Hepatocyte (in vitro differentiated cells): ENCODE data around the gene RNF152. TPM values are rescaled to one million over a fixed set of nuclear protein-coding genes. Genes with fewer than 3 reads are reported as not detected.

Experiments
- DNase-seq: peaks from one replicate; pipeline ENCODE4 v3.0.0-alpha.2; 2016; ENCODE audit warnings: low spot score
- H2AFZ ChIP-seq: fragments of 200-600 bp; sonication (generic); 2 replicates; pipeline ENCODE4 v1.6.0; 2016; ENCODE audit warnings: antibody characterized with exemption, mild to moderate bottlenecking
- H3K27ac ChIP-seq: fragments of 200-600 bp; sonication (generic); 2 replicates; pipeline ENCODE4 v1.5.1; 2016; ENCODE audit warnings: mild to moderate bottlenecking
- H3K27me3 ChIP-seq: fragments of 200-600 bp; sonication (generic); 2 replicates; pipeline ENCODE4 v1.6.1; 2016
- H3K36me3 ChIP-seq: fragments of 200-600 bp; sonication (generic); replicated peaks from 2 replicates; pipeline ENCODE4 v1.5.1; 2016; ENCODE audit warnings: low read depth; ENCODE audit not compliant: insufficient read depth
- H3K4me1 ChIP-seq: fragments of 200-600 bp; sonication (generic); 2 replicates; pipeline ENCODE4 v1.5.1; 2016; ENCODE audit warnings: mild to moderate bottlenecking, moderate library complexity; ENCODE audit not compliant: insufficient read depth
- H3K4me2 ChIP-seq: fragments of 200-600 bp; sonication (generic); 2 replicates; pipeline ENCODE4 v1.6.0; 2016
- H3K4me3 ChIP-seq: fragments of 200-600 bp; sonication (generic); 2 replicates; pipeline ENCODE4 v1.5.1; 2016; ENCODE audit warnings: mild to moderate bottlenecking
- H3K79me2 ChIP-seq: fragments of 200-600 bp; sonication (generic); 2 replicates; pipeline ENCODE4 v1.6.0; 2017; ENCODE audit warnings: mild to moderate bottlenecking
- H3K9me2 ChIP-seq: fragments of 200-600 bp; sonication (generic); replicated peaks from 2 replicates; pipeline ENCODE4 v1.6.0; 2017; ENCODE audit warnings: mild to moderate bottlenecking; ENCODE audit not compliant: insufficient read depth
- H3K9me3 ChIP-seq: fragments of 200-600 bp; sonication (generic); 2 replicates; pipeline ENCODE4 v1.5.1; 2016; ENCODE audit warnings: low read depth, mild to moderate bottlenecking
- H4K20me1 ChIP-seq: fragments of 200-600 bp; sonication (generic); 2 replicates; pipeline ENCODE4 v1.6.0; 2016; ENCODE audit warnings: mild to moderate bottlenecking; ENCODE audit not compliant: insufficient read depth, poor library complexity, severe bottlenecking
- CTCF ChIP-seq: fragments of 200-600 bp; sonication (generic); IDR thresholded peaks from 2 replicates; pipeline ENCODE4 v1.5.1; 2016; ENCODE audit warnings: antibody characterized with exemption, mild to moderate bottlenecking; ENCODE audit not compliant: poor library complexity
- EZH2 ChIP-seq: fragments of 200-600 bp; sonication (generic); IDR thresholded peaks from 2 replicates; pipeline ENCODE4 v1.6.1; 2016; ENCODE audit warnings: antibody characterized with exemption, mild to moderate bottlenecking, borderline replicate concordance
- EZH2phosphoT487 ChIP-seq: fragments of 200-600 bp; sonication (generic); IDR thresholded peaks from one replicate; pipeline ENCODE4 v1.6.1; 2018; ENCODE audit warnings: antibody characterized with exemption, mild to moderate bottlenecking, low read depth, moderate library complexity; ENCODE audit not compliant: unreplicated experiment, severe bottlenecking
- WGBS: methylation state at CpG from one replicate; pipeline ENCODE4 v1.1.6; 2016; ENCODE audit warnings: low lambda C conversion rate; ENCODE audit errors: missing lambda C conversion rate; 5-methylcytosine and 5-hydroxymethylcytosine counted together
- polyA plus RNA-seq: library from polyadenylated mRNA; unstranded; fragments of >200 nt; fragmentation: Nextera tagmentation; extraction: Ambion mirVana; gene quantifications from 2 replicates; pipeline ENCODE4 v1.2.1, GENCODE V29; 2016
- total RNA-seq: library from RNA; depleted of rRNA; stranded (reverse); fragments of >200 nt; gene quantifications from 2 replicates; pipeline ENCODE4 v1.2.3, GENCODE V29; 2014

RNF152 gene
- total and polyA plus RNA-seq, 2 experiments from 2014 or later = 4.2 to 18.3 TPM

GRCh38 chr18:61855449-61856378, 37.1 kb downstream of the RNF152 start:
- no peaks in the 10 kb centered on the region for H3K4me1 ChIP-seq
- no peaks in the 10 kb centered on the region for H3K36me3 ChIP-seq
- 97% methylated on average over 18 of the region's 19 CpGs for WGBS
- no peaks in the 10 kb centered on the region for H3K27me3 ChIP-seq
- peaks cover 4% of the 10 kb centered on the region for H4K20me1 ChIP-seq
- peaks cover 37% of the 10 kb centered on the region for H3K79me2 ChIP-seq
- no peak overlapping the region for H3K4me3 ChIP-seq
- no peaks in the 10 kb centered on the region for H3K9me3 ChIP-seq
- TF ChIP-seq CTCF = no peak
- no peak for TF ChIP-seq EZH2
- no peak for TF ChIP-seq EZH2phosphoT487
- H2AFZ ChIP-seq = no peak overlapping the region
- no peak for DNase-seq
- no peak overlapping the region for H3K27ac ChIP-seq
- no peaks in the 10 kb centered on the region for H3K9me2 ChIP-seq
- H3K4me2 ChIP-seq = no peak overlapping the region

- Histone ChIP-seq H3K79me2 (peaks cover 37% of the 10 kb centered on the region), H3K4me3 (no peak overlapping the region), H4K20me1 (peaks cover 4% of the 10 kb centered on the region), H3K9me3 (no peaks in the 10 kb centered on the region), H3K27me3 (no peaks in the 10 kb centered on the region), H3K4me1 (no peaks in the 10 kb centered on the region), H3K36me3 (no peaks in the 10 kb centered on the region), H2AFZ (no peak overlapping the region), H3K9me2 (no peaks in the 10 kb centered on the region), H3K4me2 (no peak overlapping the region), H3K27ac (no peak overlapping the region)
- WGBS = 74% methylated on average over 9 of the region's 9 CpGs
- DNase-seq = no peak
- TF ChIP-seq EZH2phosphoT487 = no peak
- TF ChIP-seq EZH2 = no peak
- no peak for TF ChIP-seq CTCF
Observed at GRCh38 chr18:61854578-61855448, 38.0 kb downstream of the RNF152 start.

GRCh38 chr18:61853855-61854254, 39.0 kb downstream of the RNF152 start:
- no peaks in the 10 kb centered on the region for H3K9me3 ChIP-seq
- H3K4me1 ChIP-seq = no peaks in the 10 kb centered on the region
- WGBS = 75% methylated on average over 3 of the region's 3 CpGs
- no peaks in the 10 kb centered on the region for H3K9me2 ChIP-seq
- no peak overlapping the region for H3K4me3 ChIP-seq
- DNase-seq = no peak
- H4K20me1 ChIP-seq = peaks cover 4% of the 10 kb centered on the region
- no peak overlapping the region for H2AFZ ChIP-seq
- H3K27ac ChIP-seq = no peak overlapping the region
- peaks cover 33% of the 10 kb centered on the region for H3K79me2 ChIP-seq
- no peaks in the 10 kb centered on the region for H3K36me3 ChIP-seq
- H3K27me3 ChIP-seq = no peaks in the 10 kb centered on the region
- H3K4me2 ChIP-seq = no peak overlapping the region
- TF ChIP-seq EZH2phosphoT487 (no peak), EZH2 (no peak), CTCF (no peak)
